Esophagus muscularis mucosa (tissue), 3 donors: ENCODE results near the gene NAA11.

ENCODE experiments used
- CTCF ChIP-seq, 3 experiments: fragments of 200-600 bp in 2 of 3; fragments of 450-650 bp in 1 of 3; sonication (generic) in 2 of 3; IDR thresholded peaks; one replicate each; pipeline ENCODE4 v1.5.1; 2017 to 2019; ENCODE audit warnings: antibody characterized with exemption in 3 of 3, mild to moderate bottlenecking in 2 of 3, moderate library complexity in 1 of 3
- POLR2AphosphoS5 ChIP-seq, 2 donors: sonication (generic); formaldehyde crosslinking; IDR thresholded peaks; one replicate each; pipeline ENCODE4 v1.6.1; 2017; ENCODE audit warnings: antibody characterized with exemption in 2 of 2

GRCh38 chr4:79341893-79342653 lies 16.2 kb upstream of the NAA11 start:
- TF ChIP-seq POLR2AphosphoS5 (IDR thresholded peaks at IDR 0.05) = no peak
- TF ChIP-seq CTCF (IDR thresholded peaks at IDR 0.05) = no peak
